Measurements from ENCODE around the gene OCRL. TPM values are rescaled to one million over a fixed set of nuclear protein-coding genes. Genes with fewer than 3 reads are reported as not detected.

Gene OCRL
- total RNA-seq, 1 experiment from 2014 or later = 53.7 TPM

DNA sequence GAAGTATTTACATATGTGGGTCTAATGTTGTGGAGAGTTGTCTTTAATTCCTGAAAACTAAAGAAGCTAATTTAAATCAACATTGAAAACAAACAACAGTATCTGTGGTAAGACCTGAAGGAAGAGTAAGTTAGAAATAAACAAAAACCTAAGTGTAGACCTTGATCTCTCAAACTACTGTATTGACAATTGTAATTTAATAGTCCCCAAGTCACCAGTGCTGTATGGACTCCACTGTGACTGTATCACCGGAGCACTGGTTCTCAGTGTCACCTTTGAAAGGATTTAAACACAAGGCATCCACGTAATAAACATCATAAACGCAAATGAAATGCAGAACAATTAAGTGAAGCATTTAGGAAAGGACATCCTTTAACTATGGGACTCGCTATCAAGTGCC is 46.4 kb downstream of the OCRL start:
- no TSS peak for BruUV-seq (replicated peaks)
- DNase-seq (ENCODE audit: low read depth, low spot score) (no peak), ATAC-seq (no peak)
- no peak for TF ChIP-seq POLR2AphosphoS5 (IDR thresholded peaks at IDR 0.05; ENCODE audit: low read depth, low read length)
- TF ChIP-seq SIN3A (IDR thresholded peaks at IDR 0.05; ENCODE audit: borderline replicate concordance, insufficient read depth, low read depth, low read length) = no peak
- TF ChIP-seq TCF7L2 (IDR thresholded peaks at IDR 0.05; ENCODE audit: low read depth, low read length) = no peak
- TF ChIP-seq, protein P1, sequence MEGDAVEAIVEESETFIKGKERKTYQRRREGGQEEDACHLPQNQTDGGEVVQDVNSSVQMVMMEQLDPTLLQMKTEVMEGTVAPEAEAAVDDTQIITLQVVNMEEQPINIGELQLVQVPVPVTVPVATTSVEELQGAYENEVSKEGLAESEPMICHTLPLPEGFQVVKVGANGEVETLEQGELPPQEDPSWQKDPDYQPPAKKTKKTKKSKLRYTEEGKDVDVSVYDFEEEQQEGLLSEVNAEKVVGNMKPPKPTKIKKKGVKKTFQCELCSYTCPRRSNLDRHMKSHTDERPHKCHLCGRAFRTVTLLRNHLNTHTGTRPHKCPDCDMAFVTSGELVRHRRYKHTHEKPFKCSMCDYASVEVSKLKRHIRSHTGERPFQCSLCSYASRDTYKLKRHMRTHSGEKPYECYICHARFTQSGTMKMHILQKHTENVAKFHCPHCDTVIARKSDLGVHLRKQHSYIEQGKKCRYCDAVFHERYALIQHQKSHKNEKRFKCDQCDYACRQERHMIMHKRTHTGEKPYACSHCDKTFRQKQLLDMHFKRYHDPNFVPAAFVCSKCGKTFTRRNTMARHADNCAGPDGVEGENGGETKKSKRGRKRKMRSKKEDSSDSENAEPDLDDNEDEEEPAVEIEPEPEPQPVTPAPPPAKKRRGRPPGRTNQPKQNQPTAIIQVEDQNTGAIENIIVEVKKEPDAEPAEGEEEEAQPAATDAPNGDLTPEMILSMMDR (IDR thresholded peaks at IDR 0.05) = no peak
- TF ChIP-seq, protein P2, sequence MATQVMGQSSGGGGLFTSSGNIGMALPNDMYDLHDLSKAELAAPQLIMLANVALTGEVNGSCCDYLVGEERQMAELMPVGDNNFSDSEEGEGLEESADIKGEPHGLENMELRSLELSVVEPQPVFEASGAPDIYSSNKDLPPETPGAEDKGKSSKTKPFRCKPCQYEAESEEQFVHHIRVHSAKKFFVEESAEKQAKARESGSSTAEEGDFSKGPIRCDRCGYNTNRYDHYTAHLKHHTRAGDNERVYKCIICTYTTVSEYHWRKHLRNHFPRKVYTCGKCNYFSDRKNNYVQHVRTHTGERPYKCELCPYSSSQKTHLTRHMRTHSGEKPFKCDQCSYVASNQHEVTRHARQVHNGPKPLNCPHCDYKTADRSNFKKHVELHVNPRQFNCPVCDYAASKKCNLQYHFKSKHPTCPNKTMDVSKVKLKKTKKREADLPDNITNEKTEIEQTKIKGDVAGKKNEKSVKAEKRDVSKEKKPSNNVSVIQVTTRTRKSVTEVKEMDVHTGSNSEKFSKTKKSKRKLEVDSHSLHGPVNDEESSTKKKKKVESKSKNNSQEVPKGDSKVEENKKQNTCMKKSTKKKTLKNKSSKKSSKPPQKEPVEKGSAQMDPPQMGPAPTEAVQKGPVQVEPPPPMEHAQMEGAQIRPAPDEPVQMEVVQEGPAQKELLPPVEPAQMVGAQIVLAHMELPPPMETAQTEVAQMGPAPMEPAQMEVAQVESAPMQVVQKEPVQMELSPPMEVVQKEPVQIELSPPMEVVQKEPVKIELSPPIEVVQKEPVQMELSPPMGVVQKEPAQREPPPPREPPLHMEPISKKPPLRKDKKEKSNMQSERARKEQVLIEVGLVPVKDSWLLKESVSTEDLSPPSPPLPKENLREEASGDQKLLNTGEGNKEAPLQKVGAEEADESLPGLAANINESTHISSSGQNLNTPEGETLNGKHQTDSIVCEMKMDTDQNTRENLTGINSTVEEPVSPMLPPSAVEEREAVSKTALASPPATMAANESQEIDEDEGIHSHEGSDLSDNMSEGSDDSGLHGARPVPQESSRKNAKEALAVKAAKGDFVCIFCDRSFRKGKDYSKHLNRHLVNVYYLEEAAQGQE (IDR thresholded peaks at IDR 0.05; ENCODE audit: insufficient read depth in 1 of 2, low read depth in 2 of 2, low read length in 1 of 2) = no peak
- Histone ChIP-seq H3K9me3 (ENCODE audit: control insufficient read depth, insufficient read depth, low read depth, low read length) (no peaks in the 10 kb centered on the region), H3K4me1 (ENCODE audit: control insufficient read depth, insufficient read depth, low read length) (no peaks in the 10 kb centered on the region), H3K4me3 (ENCODE audit: low read depth in 2 of 2, low read length in 2 of 2) (no peak overlapping the region), H3K27ac (ENCODE audit: low read length) (no peak overlapping the region), H3K27me3 (ENCODE audit: control insufficient read depth, insufficient read depth, low read length) (no peaks in the 10 kb centered on the region), H3K36me3 (ENCODE audit: control insufficient read depth, insufficient read depth, low read length) (peaks cover 9% of the 10 kb centered on the region)
- intact Hi-C loops (cut with micrococcal nuclease; ENCODE audit: unreplicated experiment) (no loop called here), in situ Hi-C loops (cut with HindIII; ENCODE audit: low pct_unique_long_range_greater_than_20kb, low sequenced_read_pairs) (no loop called here)
- ChIA-PET POLR2A (no interaction called here), CTCF (no interaction called here)

DNA sequence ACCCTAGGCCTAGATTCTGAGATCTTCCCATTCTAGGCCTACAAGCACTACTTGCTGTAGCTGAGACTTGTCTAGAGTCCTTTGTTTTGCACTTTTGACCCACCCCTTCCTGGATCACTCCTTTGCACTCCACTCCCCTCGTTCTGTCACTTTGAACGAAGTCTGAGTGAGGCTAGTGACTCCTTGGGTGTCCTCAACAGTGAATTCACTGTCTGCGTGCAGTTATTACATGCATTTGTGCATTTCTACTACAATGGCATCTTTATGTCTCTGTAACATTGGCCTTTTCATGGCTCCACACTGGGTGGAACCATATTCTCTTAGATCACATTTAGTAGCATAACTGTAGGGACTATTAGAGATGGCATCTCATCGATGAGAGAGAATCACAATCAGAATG is 50.5 kb downstream of the OCRL start:
- TF ChIP-seq TCF7L2 (IDR thresholded peaks at IDR 0.05; ENCODE audit: low read depth, low read length) (no peak), POLR2AphosphoS5 (IDR thresholded peaks at IDR 0.05; ENCODE audit: low read depth, low read length) (no peak), SIN3A (IDR thresholded peaks at IDR 0.05; ENCODE audit: borderline replicate concordance, insufficient read depth, low read depth, low read length) (no peak)
- TF ChIP-seq, protein P2 (IDR thresholded peaks at IDR 0.05; ENCODE audit: insufficient read depth in 1 of 2, low read depth in 2 of 2, low read length in 1 of 2) = no peak
- TF ChIP-seq, protein P1 (IDR thresholded peaks at IDR 0.05) = no peak
- intact Hi-C loops (cut with micrococcal nuclease; ENCODE audit: unreplicated experiment) = no loop called here
- no TSS peak for BruUV-seq (replicated peaks)
- DNase-seq (ENCODE audit: low read depth, low spot score) (no peak), ATAC-seq (no peak)
- Histone ChIP-seq H3K36me3 (ENCODE audit: control insufficient read depth, insufficient read depth, low read length) (peaks cover 10% of the 10 kb centered on the region), H3K4me1 (ENCODE audit: control insufficient read depth, insufficient read depth, low read length) (no peaks in the 10 kb centered on the region), H3K27me3 (ENCODE audit: control insufficient read depth, insufficient read depth, low read length) (no peaks in the 10 kb centered on the region), H3K27ac (ENCODE audit: low read length) (no peak overlapping the region), H3K9me3 (ENCODE audit: control insufficient read depth, insufficient read depth, low read depth, low read length) (no peaks in the 10 kb centered on the region), H3K4me3 (ENCODE audit: low read depth in 2 of 2, low read length in 2 of 2) (no peak overlapping the region)
- in situ Hi-C loops (cut with HindIII; ENCODE audit: low pct_unique_long_range_greater_than_20kb, low sequenced_read_pairs) = no loop called here
- ChIA-PET CTCF (no interaction called here), POLR2A (no interaction called here)

Measured in Panc1 (cell line).